SU-DHL-6 (cell line): ENCODE measurements around the gene SUSD6.

ENCODE experiments used
- H2AFZ ChIP-seq: fragments of 200-600 bp; sonication (generic); 2 replicates; pipeline ENCODE4 v1.6.1; 2014; ENCODE audit warnings: low read depth, mild to moderate bottlenecking, moderate library complexity, mixed read lengths, antibody characterized with exemption, low read length; ENCODE audit not compliant: severe bottlenecking
- H3F3A ChIP-seq: fragments of 200-600 bp; shearing (Covaris generic); 2 replicates; pipeline ENCODE4 v1.6.0; 2016; ENCODE audit warnings: antibody characterized with exemption, mild to moderate bottlenecking; ENCODE audit not compliant: insufficient read depth
- H3K27ac ChIP-seq: fragments of 200-600 bp; sonication (generic); 2 replicates; pipeline ENCODE4 v1.5.1; 2016; ENCODE audit warnings: low read depth, mild to moderate bottlenecking, low read length, moderate library complexity, mixed read lengths
- H3K27me3 ChIP-seq: fragments of 200-600 bp; sonication (generic), shearing (Covaris generic); 2 replicates; pipeline ENCODE4 v1.6.0; 2014; ENCODE audit warnings: mild to moderate bottlenecking, low read length
- H3K36me3 ChIP-seq: fragments of 200-600 bp; sonication (generic); 2 replicates; pipeline ENCODE4 v1.6.1; 2014; ENCODE audit warnings: mild to moderate bottlenecking, low read length, mixed read lengths
- H3K4me2 ChIP-seq: fragments of 300-600, 200-600 bp; shearing (Covaris generic), sonication (generic); 2 replicates; pipeline ENCODE4 v1.6.0; 2014; ENCODE audit warnings: low read length, low read depth, mild to moderate bottlenecking; ENCODE audit not compliant: poor library complexity, severe bottlenecking
- H3K4me3 ChIP-seq: fragments of 200-600 bp; sonication (generic); 2 replicates; pipeline ENCODE4 v1.5.1; 2014; ENCODE audit warnings: antibody characterized with exemption, low read length, mild to moderate bottlenecking, mixed read lengths; ENCODE audit not compliant: insufficient read depth, poor library complexity, severe bottlenecking
- H3K79me2 ChIP-seq: fragments of 200-600 bp; sonication (generic); 2 replicates; pipeline ENCODE4 v1.6.1; 2014; ENCODE audit warnings: mild to moderate bottlenecking, low read length, moderate library complexity; ENCODE audit not compliant: insufficient read depth
- H3K9ac ChIP-seq: fragments of 200-600 bp; sonication (generic); 2 replicates; pipeline ENCODE4 v1.7.0; 2014; ENCODE audit warnings: mild to moderate bottlenecking, low read length
- H3K9me2 ChIP-seq: fragments of 200-600 bp; sonication (generic); replicated peaks from 2 replicates; pipeline ENCODE4 v1.6.1; 2014; ENCODE audit warnings: low read length; ENCODE audit not compliant: insufficient read depth
- H3K9me3 ChIP-seq: fragments of 200-600 bp; sonication (generic); 2 replicates; pipeline ENCODE4 v1.6.1; 2014; ENCODE audit warnings: low read length, mixed read lengths; ENCODE audit not compliant: insufficient read depth
- H4K20me1 ChIP-seq: fragments of 200-600 bp; sonication (generic); 2 replicates; pipeline ENCODE4 v1.6.1; 2014; ENCODE audit warnings: low read depth, mild to moderate bottlenecking, antibody characterized with exemption, low read length, moderate library complexity, mixed read lengths
- EZH2phosphoT487 ChIP-seq: fragments of 200-600 bp; sonication (generic), shearing (Covaris generic); conservative IDR thresholded peaks from 2 replicates; pipeline ENCODE4 v1.6.1; 2018; ENCODE audit warnings: mild to moderate bottlenecking, antibody characterized with exemption, low read length, moderate library complexity, mixed read lengths
- TF ChIP-seq, protein P1 (sequence below): fragments of 200-600 bp; sonication (generic); IDR thresholded peaks from one replicate; pipeline ENCODE4 v1.5.1; 2017; ENCODE audit warnings: antibody characterized with exemption, mild to moderate bottlenecking, low read length, moderate library complexity; ENCODE audit not compliant: insufficient read depth, poor library complexity, severe bottlenecking

The SUSD6 gene

GRCh38 chr14:69574954-69575295, 36.5 kb upstream of the SUSD6 start:
- no peaks in the 10 kb centered on the region for H4K20me1 ChIP-seq
- no peaks in the 10 kb centered on the region for H3K9me2 ChIP-seq
- H3K4me2 ChIP-seq: peak overlapping the region; percentile 23
- H3K9me3 ChIP-seq: no peaks in the 10 kb centered on the region
- no peak overlapping the region for H3K4me3 ChIP-seq
- no peak for TF ChIP-seq EZH2phosphoT487
- TF ChIP-seq, protein P1, sequence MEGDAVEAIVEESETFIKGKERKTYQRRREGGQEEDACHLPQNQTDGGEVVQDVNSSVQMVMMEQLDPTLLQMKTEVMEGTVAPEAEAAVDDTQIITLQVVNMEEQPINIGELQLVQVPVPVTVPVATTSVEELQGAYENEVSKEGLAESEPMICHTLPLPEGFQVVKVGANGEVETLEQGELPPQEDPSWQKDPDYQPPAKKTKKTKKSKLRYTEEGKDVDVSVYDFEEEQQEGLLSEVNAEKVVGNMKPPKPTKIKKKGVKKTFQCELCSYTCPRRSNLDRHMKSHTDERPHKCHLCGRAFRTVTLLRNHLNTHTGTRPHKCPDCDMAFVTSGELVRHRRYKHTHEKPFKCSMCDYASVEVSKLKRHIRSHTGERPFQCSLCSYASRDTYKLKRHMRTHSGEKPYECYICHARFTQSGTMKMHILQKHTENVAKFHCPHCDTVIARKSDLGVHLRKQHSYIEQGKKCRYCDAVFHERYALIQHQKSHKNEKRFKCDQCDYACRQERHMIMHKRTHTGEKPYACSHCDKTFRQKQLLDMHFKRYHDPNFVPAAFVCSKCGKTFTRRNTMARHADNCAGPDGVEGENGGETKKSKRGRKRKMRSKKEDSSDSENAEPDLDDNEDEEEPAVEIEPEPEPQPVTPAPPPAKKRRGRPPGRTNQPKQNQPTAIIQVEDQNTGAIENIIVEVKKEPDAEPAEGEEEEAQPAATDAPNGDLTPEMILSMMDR: no peak
- H3K36me3 ChIP-seq: no peaks in the 10 kb centered on the region
- H3K9ac ChIP-seq: no peak overlapping the region
- no peak overlapping the region for H2AFZ ChIP-seq
- no peaks in the 10 kb centered on the region for H3K27me3 ChIP-seq
- H3K27ac ChIP-seq: no peak overlapping the region
- H3K79me2 ChIP-seq: no peaks in the 10 kb centered on the region
- H3F3A ChIP-seq: no peaks in the 10 kb centered on the region

GRCh38 chr14:69579476-69579875, 31.9 kb upstream of the SUSD6 start:
- Histone ChIP-seq H4K20me1 (no peaks in the 10 kb centered on the region), H3K9me2 (no peaks in the 10 kb centered on the region)

DNA sequence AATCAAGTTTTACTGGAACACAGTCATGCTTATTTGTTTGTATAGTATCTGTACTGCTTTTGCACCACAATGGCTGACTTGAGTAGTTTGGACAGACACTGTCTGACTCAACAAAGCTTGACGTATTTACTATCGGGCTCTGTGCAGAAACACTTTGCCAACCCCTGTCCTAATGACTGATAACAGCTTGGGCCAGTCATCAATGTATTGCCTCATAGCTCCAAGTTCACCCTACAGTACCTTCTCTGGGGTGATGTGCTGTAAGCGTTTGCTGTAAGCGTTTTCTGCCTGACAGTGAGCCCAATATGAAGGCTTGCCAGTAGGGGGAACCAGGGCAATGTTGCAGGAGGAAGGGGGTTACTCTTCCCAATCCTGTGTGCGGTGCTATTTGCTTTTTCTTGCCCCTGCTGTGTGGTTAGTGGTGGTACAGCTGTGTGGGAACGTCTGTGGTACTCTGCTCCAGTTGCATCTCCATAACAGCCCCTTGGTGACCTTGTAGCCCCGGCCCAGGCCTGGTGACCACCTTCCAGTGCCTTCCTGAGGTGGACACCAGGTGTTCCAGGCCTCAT, 31.3 kb upstream of the SUSD6 start:
- Histone ChIP-seq H3K4me2 (no peak overlapping the region), H4K20me1 (no peaks in the 10 kb centered on the region), H3F3A (no peaks in the 10 kb centered on the region), H3K9me2 (no peaks in the 10 kb centered on the region), H3K27ac (no peak overlapping the region), H2AFZ (no peak overlapping the region), H3K79me2 (no peaks in the 10 kb centered on the region), H3K4me3 (no peak overlapping the region), H3K36me3 (no peaks in the 10 kb centered on the region), H3K27me3 (no peaks in the 10 kb centered on the region), H3K9me3 (no peaks in the 10 kb centered on the region), H3K9ac (no peak overlapping the region)
- TF ChIP-seq, protein P1: peak; percentile 53
- TF ChIP-seq EZH2phosphoT487: no peak

More at GRCh38 chr14:69579476-69579875, 31.9 kb upstream of the SUSD6 start:
- H3K27me3 ChIP-seq: no peaks in the 10 kb centered on the region
- no peaks in the 10 kb centered on the region for H3F3A ChIP-seq
- H3K4me2 ChIP-seq: no peak overlapping the region
- no peak overlapping the region for H3K4me3 ChIP-seq
- H3K27ac ChIP-seq: no peak overlapping the region
- H3K9ac ChIP-seq: no peak overlapping the region
- H2AFZ ChIP-seq: no peak overlapping the region
- TF ChIP-seq, protein P1: no peak
- no peak for TF ChIP-seq EZH2phosphoT487
- H3K36me3 ChIP-seq: no peaks in the 10 kb centered on the region
- H3K9me3 ChIP-seq: no peaks in the 10 kb centered on the region
- H3K79me2 ChIP-seq: no peaks in the 10 kb centered on the region
